Activated CD8-positive, alpha-beta memory T cell treated with anti-CD3 and anti-CD28 coated beads, Interleukin-2, amount 50 U/mL, for 24 hours (primary cell): ENCODE data around the gene SPIN1.

Experiments used
- DNase-seq: peaks from one replicate; pipeline ENCODE4 v3.0.0-alpha.2; 2020; ENCODE audit errors: extremely low read depth

SPIN1 gene

DNA sequence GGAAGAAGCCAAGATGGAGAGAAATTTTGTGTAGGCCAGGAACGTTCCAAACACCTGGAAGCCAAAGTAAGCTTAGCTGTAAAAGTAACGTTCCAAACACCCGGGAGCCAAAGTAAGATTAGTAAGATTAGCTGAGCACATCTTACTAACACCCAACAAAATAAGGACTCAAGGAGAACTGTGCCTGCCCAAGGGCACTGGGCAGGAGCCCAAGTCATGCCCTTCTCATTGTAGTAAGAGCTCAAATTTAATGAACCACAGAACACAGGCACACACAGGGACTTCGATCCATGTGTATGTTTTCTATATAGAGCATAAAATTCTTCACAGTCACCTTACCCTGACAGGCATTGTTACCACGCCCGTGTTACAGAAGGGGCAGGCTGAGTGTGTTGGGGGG lies 110.6 kb downstream of the SPIN1 start:
- DNase-seq: no peak

DNA sequence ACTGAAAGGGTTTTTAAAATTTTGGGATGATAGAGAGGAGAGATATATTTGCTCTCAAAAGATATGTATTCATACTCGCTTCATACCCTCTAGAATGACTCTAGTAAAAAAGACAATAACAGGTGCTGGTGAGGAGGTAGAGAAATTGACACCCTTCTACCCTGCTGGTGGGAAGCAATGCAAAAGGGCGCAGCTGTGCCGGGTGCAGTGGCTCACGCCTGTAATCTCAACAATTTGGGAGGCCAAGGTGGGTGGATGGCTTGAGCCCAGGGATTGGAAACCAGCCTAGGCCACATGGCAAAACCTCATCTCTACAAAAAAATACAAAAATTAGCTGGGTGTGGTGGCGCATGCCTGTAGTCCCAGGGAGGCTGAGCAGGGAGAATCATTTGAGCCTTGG lies 112.8 kb downstream of the SPIN1 start:
- no peak for DNase-seq

DNA sequence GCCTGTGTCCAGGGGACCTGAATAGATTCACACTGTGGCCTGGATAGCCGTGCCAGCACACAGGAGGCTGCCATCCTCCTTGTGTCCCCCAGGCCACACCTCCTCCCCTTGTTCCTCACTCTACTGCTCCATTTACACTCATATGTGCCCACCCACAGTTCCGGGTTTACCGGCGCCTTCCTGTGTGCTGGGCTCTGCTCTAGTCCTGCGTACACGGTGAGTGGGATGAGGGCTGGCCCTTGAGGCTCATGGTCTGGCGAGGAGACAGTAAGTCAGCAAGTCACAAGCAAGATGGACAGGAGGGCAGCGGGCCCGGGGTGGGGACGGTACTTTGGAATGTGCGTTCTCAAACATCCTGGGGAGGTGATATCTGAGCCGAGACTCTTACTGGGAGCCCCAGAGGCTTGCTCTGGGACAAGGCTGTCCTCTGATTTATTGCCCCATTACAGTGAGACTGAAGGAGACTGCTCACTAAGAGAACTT lies 114.3 kb downstream of the SPIN1 start:
- no peak for DNase-seq

DNA sequence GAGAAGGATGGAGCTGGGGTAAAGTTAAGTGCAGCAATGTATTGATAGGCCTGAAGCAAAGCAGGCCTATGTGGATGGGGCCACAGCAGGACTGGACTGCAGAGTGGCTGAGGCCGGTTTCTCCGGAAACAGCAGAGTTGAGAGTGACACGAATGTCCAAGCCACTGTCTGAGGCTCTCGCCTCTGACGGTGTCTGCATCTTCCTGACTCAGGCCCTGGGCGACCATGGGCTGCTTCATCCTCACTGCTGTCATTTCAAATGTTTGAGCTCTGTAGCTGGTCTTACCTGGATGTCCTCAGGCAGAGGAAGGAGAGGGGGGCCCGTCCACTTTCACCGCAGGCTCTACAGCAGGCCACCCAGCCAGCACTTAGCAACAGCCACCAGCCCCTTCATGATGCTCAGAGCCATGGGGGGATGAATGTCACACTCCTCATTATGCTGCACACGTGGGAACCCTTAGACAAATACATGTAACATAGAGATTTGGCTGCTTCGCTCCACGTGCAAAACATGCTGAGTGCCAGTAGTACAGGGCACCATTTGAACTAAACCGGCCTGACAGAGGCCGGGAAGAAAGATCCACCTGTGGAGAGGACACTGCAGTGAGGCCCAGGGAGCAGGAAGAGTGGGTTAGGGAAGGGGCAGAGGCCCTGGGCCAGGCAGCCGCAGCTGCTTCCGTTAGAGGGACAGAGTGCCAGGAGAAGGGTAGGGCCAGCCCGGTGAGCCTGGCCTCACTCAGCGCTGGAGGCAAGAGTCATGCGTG lies 115.0 kb downstream of the SPIN1 start:
- no peak for DNase-seq

DNA sequence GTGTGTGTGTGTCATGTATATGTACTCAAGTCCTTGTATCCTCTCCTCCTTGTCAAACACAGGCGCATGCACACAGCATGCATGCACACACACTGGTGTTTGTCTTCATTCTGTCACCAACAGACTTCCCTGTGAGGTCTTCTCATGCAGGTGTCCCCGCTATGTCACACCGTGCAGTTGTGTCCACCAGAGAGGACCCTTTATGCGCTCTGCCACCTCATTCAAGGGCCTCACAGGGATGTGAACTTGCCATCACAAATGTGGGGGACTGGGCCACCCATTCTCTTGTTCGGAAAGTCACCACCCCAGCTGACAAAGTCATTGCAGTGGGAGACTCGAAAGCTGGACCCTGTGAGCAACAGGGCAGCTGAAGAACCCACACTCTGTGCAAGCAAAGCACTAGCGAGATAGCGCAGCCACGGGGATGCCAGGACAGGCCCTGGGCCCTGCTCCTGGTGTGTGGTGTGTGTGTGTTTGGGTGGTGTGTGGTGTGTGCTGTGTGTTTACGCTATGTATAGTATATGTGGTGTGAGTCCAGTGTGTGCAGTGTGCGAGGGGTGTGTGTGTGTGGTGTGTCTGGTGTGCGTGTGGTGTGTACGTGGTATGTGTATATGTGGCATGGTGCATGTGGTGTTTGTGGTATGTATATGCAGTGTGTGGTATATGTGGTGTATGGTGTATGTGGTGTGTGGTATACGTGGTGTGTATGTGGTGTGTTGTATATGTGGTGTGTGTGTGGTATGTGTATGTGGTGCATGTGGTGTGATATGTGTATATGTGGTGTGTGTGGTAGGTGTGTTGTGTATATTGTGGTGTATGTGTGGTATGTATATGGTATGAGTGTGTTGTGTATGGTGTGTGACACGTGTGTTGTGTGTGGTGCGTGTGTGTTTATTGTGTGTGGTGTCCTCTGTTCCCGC lies 115.9 kb downstream of the SPIN1 start:
- DNase-seq: no peak

DNA sequence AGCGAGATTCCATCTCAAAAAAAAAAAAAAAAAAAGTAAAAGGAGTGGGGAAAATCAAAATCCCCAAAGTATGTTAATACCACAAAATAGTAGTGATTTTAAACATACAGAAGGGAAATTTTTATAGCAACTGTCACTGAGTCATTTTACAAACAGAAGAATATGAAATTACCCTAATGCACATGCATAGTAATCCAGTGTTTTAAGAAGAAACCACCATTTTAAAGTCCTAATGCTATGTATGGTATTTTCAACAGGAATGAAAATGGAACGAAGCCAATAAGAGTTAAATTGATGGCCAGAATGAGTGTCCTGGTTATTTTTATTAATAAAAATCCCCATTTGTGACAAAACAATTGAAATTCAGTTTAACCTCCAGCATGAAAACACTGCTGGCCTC lies 120.1 kb downstream of the SPIN1 start:
- DNase-seq: no peak

DNA sequence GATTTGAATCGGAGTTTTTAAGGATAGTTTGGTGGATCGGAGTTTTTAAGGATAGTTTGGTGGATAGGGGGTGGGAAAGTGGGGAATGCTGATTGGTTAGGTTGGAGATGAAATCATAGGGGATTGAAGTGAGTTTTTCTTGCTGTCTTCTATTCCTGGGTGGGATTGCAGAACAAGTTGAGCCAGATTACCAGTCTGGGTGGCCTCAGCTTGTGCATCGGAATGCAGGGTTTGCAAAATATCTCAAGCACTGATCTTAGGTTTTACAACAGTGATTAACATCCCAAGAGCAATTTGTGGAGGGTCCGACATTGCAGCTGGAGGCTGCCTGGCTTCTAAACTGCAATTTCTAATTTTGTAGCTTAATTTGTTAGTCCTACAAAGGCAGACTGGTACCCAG lies 123.7 kb downstream of the SPIN1 start:
- no peak for DNase-seq

DNA sequence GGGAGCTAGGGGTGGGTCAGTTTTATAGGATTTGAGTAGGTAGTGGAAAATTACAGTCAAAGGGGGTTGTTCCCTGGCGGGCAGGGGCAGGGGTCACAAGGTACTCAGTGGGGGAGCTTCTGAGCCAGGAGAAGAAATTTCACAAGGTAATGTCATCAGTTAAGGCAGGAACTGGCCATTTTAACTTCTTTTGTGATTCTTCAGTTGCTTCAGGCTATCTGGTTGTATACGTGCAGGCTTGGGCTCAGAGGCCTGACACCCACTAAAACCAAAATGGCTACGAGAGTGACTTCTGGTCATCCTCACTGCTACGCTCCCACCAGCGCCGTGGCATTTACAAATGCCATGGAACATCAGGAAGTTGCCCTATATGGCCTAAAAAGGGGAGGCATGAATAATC lies 126.0 kb downstream of the SPIN1 start:
- DNase-seq: no peak

DNA sequence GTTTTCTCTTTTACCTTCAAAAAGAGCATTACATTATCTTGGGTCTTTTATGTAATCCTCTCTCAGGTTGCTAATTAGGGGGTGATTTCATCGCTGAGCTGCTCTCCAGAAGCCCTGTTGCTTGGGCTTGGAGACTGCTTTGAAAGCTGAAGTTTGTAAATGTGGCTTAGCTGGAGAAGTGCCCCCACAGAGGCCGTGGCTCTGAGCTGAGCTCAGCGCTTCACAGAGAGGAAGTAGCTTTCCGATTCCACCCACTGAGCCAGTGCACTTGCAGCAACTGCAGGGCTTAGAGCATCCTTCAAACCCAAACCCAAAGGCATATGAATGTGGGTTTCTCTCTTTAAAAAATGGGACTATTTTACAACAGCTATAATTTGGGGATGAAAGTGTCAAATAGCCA lies 133.1 kb downstream of the SPIN1 start:
- no peak for DNase-seq

DNA sequence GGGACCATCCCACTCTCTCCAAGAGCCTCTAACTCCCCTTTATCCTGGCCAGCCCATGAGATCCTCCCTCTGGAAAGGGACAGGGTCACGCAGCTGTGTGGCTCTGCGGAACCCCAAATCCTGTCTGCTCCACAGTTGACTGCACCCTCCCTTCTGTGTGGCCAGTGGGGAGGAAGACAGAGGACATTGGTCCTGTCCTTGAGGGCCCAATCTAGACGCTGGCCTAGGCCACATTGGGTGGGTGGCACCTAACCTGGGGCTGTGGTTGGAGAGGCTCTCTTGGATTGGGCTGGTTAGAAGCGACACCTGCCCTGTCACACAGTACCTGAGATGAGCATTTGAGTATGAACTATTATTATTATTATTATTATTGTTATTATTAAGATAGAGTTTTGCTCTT lies 134.1 kb downstream of the SPIN1 start:
- DNase-seq: no peak

DNA sequence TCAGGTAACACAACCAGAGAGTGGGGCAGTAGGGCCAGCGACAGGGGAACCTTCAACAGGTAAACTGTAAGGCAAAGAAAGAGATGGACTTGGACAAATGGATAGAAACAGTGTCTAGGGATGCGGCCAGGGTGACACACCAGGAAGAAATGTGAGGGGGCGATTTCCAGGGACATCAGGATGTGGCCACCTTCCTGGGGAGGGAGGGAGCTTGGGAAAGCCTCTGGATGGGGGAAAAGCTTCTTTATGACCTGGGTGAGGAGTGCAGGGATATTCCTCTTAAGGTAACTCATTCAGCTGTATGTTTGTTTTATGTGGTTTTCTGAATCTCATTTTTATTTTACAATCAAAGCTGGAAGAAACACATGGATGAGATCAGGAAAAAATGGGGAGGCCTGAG lies 134.8 kb downstream of the SPIN1 start:
- DNase-seq: no peak

DNA sequence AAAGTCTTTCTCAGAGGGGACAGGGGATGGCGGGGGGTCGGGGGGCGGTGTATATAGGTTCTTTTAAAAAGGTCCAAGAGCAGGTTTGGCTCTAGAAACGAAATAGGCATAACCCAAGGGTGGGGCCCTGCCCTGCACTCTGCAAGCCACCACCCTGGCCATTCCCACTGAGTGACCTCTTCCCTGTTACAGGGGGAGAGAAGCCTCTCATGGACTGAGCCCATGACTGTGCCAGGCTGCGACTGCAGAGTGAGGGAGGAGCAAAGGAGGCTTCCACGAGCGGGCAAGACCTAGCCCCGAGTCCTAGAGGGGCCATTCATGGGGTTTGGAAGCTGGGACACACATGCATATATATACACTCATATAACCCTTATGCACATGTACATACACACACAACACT lies 136.7 kb downstream of the SPIN1 start:
- DNase-seq: no peak

DNA sequence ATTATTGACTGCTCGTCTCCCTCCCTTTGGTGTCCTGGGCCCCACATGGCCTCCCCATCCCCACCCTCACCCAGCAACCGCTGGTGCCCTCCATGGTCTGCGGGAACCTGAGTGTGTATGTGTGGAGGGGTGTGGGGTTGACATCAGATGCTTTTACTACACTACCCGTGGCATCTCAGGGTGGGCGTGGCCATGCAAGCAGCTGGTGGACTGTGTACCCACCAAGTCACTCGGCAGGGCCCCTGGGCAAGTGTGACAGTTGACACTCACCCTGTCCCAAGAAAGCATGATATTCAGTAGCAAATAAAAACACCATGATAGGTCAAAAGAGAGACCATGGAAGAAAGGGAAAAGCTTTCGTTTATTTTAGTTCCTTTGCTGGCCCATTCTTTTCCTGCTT lies 139.4 kb downstream of the SPIN1 start:
- no peak for DNase-seq
